HG02870 (cell line): Measurements from ENCODE around the gene TAF13.

Experiments
- ATAC-seq: cut with Tn5 transposase; IDR thresholded peaks from one replicate; pipeline ENCODE4 v1.9.1; 2021; ENCODE audit warnings: mild to moderate bottlenecking, moderate library complexity; ENCODE audit not compliant: unreplicated experiment

Gene TAF13, protein sequence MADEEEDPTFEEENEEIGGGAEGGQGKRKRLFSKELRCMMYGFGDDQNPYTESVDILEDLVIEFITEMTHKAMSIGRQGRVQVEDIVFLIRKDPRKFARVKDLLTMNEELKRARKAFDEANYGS

DNA sequence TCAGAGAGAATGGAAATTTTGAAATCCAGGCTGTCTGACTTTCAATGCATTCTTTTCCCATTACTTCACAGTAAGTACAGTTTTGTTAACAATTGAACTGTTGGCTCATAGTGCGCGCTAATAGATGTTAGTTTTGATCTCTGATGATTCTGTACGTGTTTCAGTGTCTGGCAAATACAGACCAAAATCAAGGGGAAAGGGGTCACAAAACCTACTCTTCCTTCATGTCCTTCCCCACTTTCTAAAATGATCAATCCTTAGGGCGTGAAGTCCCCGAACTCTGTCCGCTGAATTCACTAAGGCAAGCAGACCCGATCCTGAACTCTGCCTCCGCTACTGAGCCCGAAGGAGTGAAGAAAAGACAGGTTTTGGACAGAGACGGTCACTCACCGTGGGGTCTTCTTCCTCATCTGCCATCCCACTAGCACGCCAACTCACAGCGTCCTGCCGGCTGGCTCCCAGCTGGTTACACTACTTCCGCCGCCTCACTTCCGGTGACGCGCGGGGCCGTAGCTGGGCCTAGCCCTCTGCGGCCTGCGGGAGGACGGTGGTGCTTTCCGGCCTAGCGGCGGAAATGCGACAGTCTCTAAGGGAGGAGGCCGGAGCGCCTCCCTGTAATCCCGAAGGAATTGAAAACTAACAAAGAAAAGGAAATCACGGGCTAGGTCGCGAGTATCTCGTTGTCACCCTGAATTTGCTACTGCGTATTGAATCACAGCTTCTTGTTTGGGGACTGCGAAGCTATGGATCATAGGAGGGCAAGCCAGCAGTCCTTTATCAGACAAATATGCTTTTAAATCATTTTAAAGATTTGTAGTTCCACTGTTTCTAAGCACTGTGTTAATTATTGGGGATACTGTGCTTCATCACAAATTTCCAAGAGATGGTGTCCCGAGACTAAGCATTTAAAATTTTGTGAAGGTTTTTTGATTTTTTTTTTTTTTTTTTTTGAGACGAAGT is at the start of gene TAF13:
TSS of gene TAF13 (minus strand) at position 473 of the 960 bp plus-strand sequence. CDS start at position 417, 56 bp downstream.
- ATAC-seq = peak; percentile 99

- no peak for ATAC-seq
These were observed 44.6 kb upstream of the TAF13 start for GRCh38 chr1:109120356-109120755.

- no peak for ATAC-seq
These were observed 42.3 kb upstream of the TAF13 start for GRCh38 chr1:109118089-109118488.

GRCh38 chr1:109116286-109116685 is 40.5 kb upstream of the TAF13 start:
- ATAC-seq = no peak

- ATAC-seq = no peak
These were observed 39.9 kb upstream of the TAF13 start for GRCh38 chr1:109115685-109116084.

DNA sequence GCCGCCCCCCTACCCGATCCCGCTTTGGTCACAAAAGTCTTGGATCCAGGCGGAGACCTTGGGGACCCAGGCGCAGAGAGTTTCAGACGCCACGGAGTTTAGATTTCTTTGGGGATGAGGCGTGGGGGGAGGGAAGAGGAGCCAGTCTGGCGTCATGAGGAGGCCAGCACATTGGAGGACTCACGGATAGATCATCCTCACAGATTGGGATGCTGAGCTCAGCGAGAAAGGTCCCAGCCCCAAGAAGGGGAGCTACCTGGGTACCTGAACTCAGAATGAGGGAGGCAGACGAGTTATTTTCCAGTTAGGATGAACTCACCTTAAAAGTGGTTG is 38.5 kb upstream of the TAF13 start:
- no peak for ATAC-seq

DNA sequence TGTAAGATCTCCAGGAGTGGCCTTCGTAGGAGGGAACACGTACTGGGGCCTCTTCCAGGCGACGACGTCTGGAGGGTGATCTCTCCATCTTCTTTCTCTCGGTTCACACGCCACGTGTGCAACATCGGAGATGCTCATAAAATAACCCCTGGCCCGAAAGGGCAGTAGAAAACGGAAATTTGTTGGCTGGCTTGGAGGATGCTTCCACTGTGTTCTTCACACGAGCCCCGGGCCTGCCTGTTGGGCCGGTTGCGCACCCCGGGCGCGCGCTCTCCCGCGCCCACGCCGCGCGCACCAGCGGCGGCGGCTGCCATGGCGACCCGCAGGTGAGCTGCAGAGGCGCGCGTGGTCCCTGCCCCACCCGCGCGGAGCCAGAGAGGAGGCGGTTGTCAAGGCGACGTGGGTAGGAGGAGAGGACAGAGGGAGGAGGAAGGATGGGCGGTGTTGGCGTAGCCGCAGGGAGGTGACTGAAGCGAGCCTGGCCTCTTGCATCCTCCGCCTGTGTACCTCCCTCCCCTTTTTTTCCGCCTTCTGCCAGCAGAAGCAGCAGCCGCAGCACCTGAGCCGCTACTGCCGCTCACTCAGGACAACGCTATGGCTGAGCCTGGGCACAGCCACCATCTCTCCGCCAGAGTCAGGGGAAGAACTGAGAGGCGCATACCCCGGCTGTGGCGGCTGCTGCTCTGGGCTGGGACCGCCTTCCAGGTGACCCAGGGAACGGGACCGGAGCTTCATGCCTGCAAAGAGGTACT is 38.0 kb upstream of the TAF13 start, which contains the start of gene ELAPOR1:
TSS of gene ELAPOR1 (plus strand) at position 526 of the 752 bp plus-strand sequence. CDS start at position 595, 69 bp downstream.
- ATAC-seq = peak; percentile 59

GRCh38 chr1:109112652-109113285 is 37.0 kb upstream of the TAF13 start:
- peak; percentile 71 for ATAC-seq

- ATAC-seq = no peak
These were observed 36.4 kb upstream of the TAF13 start for GRCh38 chr1:109112056-109112651.

DNA sequence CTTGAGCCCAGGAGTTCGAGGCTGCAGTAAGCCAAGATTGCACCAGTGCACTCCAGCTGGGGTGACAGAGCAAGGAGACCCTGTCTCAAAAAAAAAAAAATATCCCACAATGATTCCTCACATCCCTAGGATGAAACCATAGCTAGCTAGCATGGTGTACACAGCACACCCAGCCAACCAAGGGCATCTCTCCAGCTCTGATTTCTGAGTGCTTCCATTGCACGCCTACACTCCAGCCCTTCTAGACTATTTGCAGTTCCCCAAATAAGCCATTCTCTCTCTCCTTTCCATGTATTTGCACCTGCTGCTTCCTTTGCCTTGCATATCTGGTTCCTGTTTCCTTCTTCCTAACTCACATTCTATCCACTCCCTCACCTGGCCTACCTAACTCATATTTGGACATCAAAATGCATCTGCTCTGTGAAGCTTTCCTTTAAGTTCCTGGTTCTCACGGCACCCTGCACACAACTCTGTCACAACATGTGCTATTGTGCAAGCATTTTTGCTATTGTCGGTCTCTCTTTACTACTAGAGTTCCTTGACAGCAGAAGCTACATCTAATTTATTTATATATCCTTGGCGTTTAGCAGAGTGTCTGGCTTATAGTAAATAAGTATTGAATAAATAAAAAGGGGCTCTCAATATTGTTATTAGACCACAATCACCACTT is 35.7 kb upstream of the TAF13 start:
- no peak for ATAC-seq

GRCh38 chr1:109109906-109110305 is 34.1 kb upstream of the TAF13 start:
- no peak for ATAC-seq

DNA sequence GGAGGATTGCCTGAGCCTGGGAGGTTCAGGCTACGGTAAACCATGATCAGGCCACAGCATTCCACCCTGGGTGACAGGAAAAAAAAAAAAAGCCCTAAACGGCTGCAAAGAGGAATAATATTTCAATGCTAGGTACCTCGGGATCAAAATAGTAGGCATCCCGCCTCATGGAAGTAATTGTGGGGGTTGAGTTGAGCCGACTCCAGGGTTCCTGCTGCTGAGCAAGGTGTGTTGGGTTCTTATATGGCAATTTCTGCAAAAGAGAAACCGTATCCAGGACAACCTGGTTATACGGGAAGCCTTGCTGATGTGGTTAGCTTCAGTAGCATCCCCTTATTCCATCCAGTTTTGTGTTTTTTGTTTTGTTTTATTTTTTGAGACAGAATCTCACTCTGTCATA is 32.0 kb upstream of the TAF13 start:
- ATAC-seq = no peak

GRCh38 chr1:109105881-109106280 is 30.1 kb upstream of the TAF13 start:
- no peak for ATAC-seq

- ATAC-seq = no peak
These were observed 28.8 kb upstream of the TAF13 start for GRCh38 chr1:109104364-109105151.

DNA sequence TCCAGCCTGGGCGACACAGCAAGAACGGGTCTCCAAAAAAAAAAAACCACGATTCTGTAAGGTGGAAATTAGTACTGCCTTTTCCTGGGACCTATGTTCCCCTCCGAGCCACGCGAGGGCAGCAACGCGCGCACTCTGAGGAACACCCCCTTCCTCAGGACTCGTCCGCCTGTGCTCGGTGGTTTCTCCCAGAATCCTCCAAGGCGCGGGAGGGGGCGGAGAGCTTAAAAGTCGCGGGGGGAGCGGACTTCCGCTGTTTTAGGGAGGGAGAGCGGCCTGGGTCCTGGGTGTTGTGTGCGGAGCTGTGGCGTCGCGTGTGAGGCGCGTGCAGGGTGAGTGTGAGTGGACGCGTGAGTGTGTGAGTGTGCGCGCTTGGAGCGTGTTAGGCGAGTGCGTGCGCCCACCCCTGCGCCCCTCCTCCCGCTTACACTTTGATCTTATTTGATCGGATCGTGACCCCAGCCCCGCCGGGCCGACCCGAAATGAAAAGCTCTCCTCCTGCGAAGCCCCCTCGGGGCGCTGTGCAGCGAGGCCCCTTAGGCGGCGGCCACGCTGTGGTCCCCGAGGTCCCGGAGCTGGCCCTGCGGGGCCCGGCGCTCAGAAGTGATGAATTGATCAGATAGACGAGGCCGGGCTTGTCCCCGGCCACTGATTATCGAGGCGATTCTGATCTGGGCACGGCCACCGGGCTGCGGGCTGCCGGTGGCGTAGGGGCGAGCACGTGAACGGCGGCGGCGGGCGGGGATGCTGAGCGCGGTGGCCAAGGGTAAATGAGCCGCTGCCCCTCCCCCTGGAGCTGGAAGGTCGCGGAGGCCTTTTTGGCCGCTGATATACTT is 24.4 kb upstream of the TAF13 start:
- peak; percentile 88 for ATAC-seq

GRCh38 chr1:109096120-109096519 is 20.3 kb upstream of the TAF13 start:
- no peak for ATAC-seq

- ATAC-seq = no peak
These were observed 19.8 kb upstream of the TAF13 start for GRCh38 chr1:109095631-109096030.

DNA sequence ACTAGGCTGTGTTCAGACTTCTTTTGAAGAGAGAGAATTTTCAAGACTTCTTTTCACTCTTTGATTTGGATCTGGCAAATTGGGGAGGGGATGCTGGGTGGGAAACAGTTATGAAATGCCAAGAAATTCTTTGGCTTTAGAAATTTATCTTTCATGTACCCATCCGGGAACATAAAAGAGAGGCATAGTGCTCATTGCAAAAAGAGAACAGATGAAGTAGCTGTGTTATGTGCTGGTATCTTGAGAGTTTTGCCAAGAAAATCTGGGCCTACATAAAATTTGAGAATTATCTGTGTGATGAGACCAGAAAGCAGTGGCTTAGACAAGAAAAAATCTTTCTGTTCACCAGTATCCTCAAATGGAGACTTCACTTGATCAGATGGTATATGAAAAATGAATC is 19.1 kb upstream of the TAF13 start:
- no peak for ATAC-seq
